ENCODE measurements around the gene QPRT.
"Not testable (repeated sequence)": the region's sequence is repeated elsewhere in the genome, so short reads cannot be mapped to it uniquely, and the experiment has no call there.

DNA sequence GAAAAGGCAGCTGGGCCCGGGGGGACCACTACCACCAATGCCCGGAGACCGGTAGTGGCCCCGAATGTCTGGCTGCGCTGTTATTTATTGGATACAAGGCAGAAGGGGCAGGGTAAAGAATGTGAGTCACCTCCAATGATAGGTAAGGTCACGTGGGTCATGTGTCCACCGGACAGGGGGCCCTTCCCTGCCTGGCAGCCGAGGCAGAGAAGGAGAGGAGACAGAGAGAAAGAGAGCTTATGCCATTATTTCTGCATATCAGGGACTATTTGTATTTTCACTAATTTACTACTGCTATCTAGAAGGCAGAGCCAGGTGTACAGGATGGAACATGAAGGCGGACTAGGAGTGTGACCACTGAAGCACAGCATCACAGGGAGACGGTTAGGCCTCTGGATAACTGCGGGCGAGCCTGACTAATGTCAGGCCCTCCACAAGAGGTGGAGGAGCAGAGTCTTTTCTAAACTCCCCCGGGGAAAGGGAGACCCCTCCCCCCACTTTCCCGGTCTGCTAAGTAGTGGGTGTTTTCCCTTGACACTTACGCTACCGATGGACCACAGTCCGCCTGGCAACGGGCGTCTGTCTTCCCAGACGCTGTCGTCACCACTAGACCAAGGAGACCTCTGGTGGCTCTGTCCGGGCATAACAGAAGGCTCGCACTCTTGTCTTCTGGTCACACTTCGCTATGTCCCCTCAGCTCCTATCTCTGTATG, 42.3 kb downstream of the QPRT start:
- TF ChIP-seq, protein P1, sequence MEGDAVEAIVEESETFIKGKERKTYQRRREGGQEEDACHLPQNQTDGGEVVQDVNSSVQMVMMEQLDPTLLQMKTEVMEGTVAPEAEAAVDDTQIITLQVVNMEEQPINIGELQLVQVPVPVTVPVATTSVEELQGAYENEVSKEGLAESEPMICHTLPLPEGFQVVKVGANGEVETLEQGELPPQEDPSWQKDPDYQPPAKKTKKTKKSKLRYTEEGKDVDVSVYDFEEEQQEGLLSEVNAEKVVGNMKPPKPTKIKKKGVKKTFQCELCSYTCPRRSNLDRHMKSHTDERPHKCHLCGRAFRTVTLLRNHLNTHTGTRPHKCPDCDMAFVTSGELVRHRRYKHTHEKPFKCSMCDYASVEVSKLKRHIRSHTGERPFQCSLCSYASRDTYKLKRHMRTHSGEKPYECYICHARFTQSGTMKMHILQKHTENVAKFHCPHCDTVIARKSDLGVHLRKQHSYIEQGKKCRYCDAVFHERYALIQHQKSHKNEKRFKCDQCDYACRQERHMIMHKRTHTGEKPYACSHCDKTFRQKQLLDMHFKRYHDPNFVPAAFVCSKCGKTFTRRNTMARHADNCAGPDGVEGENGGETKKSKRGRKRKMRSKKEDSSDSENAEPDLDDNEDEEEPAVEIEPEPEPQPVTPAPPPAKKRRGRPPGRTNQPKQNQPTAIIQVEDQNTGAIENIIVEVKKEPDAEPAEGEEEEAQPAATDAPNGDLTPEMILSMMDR (IDR thresholded peaks at IDR 0.05; ENCODE audit: borderline replicate concordance, extremely low read depth, low read length, poor library complexity, severe bottlenecking): peak; percentile 51
- not testable (repeated sequence) for TF ChIP-seq EZH2 (IDR thresholded peaks at IDR 0.05; ENCODE audit: borderline replicate concordance, low read depth, low read length, severe bottlenecking)

All from DND-41 (cell line).